ENCODE measurements around the gene PPFIBP2. TPM values are rescaled to one million over a fixed set of nuclear protein-coding genes. Genes with fewer than 3 reads are reported as not detected.

The PPFIBP2 gene
- total RNA-seq, 4 donors from 2014 or later: 7.5 to 12.5 (median 10.0) TPM

GRCh38 chr11:7532405-7533145 is 18.8 kb downstream of the PPFIBP2 start:
- H3K27ac ChIP-seq (replicated peaks in 1 of 4): peak overlapping the region in 2 of 4 donors; percentile 18 to 35
- intact Hi-C loops (cut with DNase I): no loop called here
- no peak for DNase-seq (ENCODE audit: extremely low spot score)
- TF ChIP-seq CTCF (IDR thresholded peaks at IDR 0.05): no peak
- no peak for TF ChIP-seq POLR2AphosphoS5 (IDR thresholded peaks at IDR 0.05)
- TF ChIP-seq POLR2A (IDR thresholded peaks at IDR 0.05; ENCODE audit: low read depth): no peak
- no peak for TF ChIP-seq EP300 (IDR thresholded peaks at IDR 0.05)
- WGBS: 73% methylated on average over 8 of the region's 8 CpGs
- no peaks in the 10 kb centered on the region for H3K27me3 ChIP-seq
- H3K9me3 ChIP-seq: no peaks in the 10 kb centered on the region
- H3K4me3 ChIP-seq: no peak overlapping the region
- H3K36me3 ChIP-seq: no peaks in the 10 kb centered on the region
- H3K4me1 ChIP-seq: peaks cover 0 to 2% (median 0%) of the 10 kb centered on the region in 4 donors

GRCh38 chr11:7533199-7534041 is 19.6 kb downstream of the PPFIBP2 start:
- TF ChIP-seq POLR2A (IDR thresholded peaks at IDR 0.05; ENCODE audit: low read depth): no peak
- no peak for TF ChIP-seq POLR2AphosphoS5 (IDR thresholded peaks at IDR 0.05)
- TF ChIP-seq CTCF (IDR thresholded peaks at IDR 0.05): no peak
- no peak for TF ChIP-seq EP300 (IDR thresholded peaks at IDR 0.05)
- Histone ChIP-seq H3K27ac (replicated peaks in 1 of 4) (no peak overlapping the region), H3K4me1 (peaks cover 0 to 7% (median 5%) of the 10 kb centered on the region in 4 donors), H3K27me3 (no peaks in the 10 kb centered on the region), H3K4me3 (no peak overlapping the region), H3K9me3 (no peaks in the 10 kb centered on the region), H3K36me3 (no peaks in the 10 kb centered on the region)
- DNase-seq (ENCODE audit: extremely low spot score): no peak
- 82% methylated on average over 8 of the region's 8 CpGs for WGBS
- intact Hi-C loops (cut with DNase I): no loop called here

GRCh38 chr11:7534042-7534378 is 20.2 kb downstream of the PPFIBP2 start:
- TF ChIP-seq POLR2A (IDR thresholded peaks at IDR 0.05; ENCODE audit: low read depth) (no peak), POLR2AphosphoS5 (IDR thresholded peaks at IDR 0.05) (no peak), EP300 (IDR thresholded peaks at IDR 0.05) (no peak)

GRCh38 chr11:7536100-7536499 is 22.3 kb downstream of the PPFIBP2 start:
- WGBS: 43% methylated on average over 8 of the region's 8 CpGs
- no peak for DNase-seq (ENCODE audit: extremely low spot score)
- intact Hi-C loops (cut with DNase I): no loop called here
- Histone ChIP-seq H3K27ac (replicated peaks in 1 of 4) (no peak overlapping the region), H3K36me3 (no peaks in the 10 kb centered on the region), H3K4me1 (peaks cover 0 to 16% (median 6%) of the 10 kb centered on the region in 4 donors), H3K9me3 (no peaks in the 10 kb centered on the region), H3K27me3 (no peaks in the 10 kb centered on the region), H3K4me3 (no peak overlapping the region)
- no peak for TF ChIP-seq CTCF (IDR thresholded peaks at IDR 0.05)
- TF ChIP-seq POLR2A (IDR thresholded peaks at IDR 0.05; ENCODE audit: low read depth): no peak
- TF ChIP-seq POLR2AphosphoS5 (IDR thresholded peaks at IDR 0.05): no peak
- TF ChIP-seq EP300 (IDR thresholded peaks at IDR 0.05): no peak

More at GRCh38 chr11:7534042-7534378, 20.2 kb downstream of the PPFIBP2 start:
- Histone ChIP-seq H3K36me3 (no peaks in the 10 kb centered on the region), H3K27ac (replicated peaks in 1 of 4) (no peak overlapping the region), H3K27me3 (no peaks in the 10 kb centered on the region), H3K4me3 (no peak overlapping the region), H3K4me1 (peaks cover 0 to 12% (median 6%) of the 10 kb centered on the region in 4 donors), H3K9me3 (no peaks in the 10 kb centered on the region)
- DNase-seq (ENCODE audit: extremely low spot score): no peak
- intact Hi-C loops (cut with DNase I): no loop called here

- 49% methylated on average over 6 of the region's 6 CpGs for WGBS
- Histone ChIP-seq H3K9me3 (no peaks in the 10 kb centered on the region), H3K27ac (replicated peaks in 1 of 4) (no peak overlapping the region), H3K4me1 (peaks cover 0 to 16% (median 6%) of the 10 kb centered on the region in 4 donors), H3K27me3 (no peaks in the 10 kb centered on the region), H3K36me3 (no peaks in the 10 kb centered on the region), H3K4me3 (no peak overlapping the region)
- intact Hi-C loops (cut with DNase I): no loop called here
- DNase-seq (ENCODE audit: extremely low spot score): no peak
- TF ChIP-seq POLR2A (IDR thresholded peaks at IDR 0.05; ENCODE audit: low read depth) (no peak), CTCF (IDR thresholded peaks at IDR 0.05) (no peak), EP300 (IDR thresholded peaks at IDR 0.05) (no peak), POLR2AphosphoS5 (IDR thresholded peaks at IDR 0.05) (no peak)
Observed at GRCh38 chr11:7537265-7537664, 23.5 kb downstream of the PPFIBP2 start.

All from esophagus muscularis mucosa (tissue), 4 donors.